Smooth muscle cell (in vitro differentiated cells): ENCODE measurements around the gene LARP4. TPM values are rescaled to one million over a fixed set of nuclear protein-coding genes. Genes with fewer than 3 reads are reported as not detected.
"Not testable (repeated sequence)": the region's sequence is repeated elsewhere in the genome, so short reads cannot be mapped to it uniquely, and the experiment has no call there.

Source experiments
- DNase-seq: peaks from one replicate; lab custom pipeline; 2025; ENCODE audit not compliant: unreplicated experiment; lab: John Stamatoyannopoulos, UW
- H2AFZ ChIP-seq: fragments of 200-600 bp; sonication (generic); 2 replicates; pipeline ENCODE4 v1.6.0; 2016; ENCODE audit warnings: antibody characterized with exemption, low read depth, mild to moderate bottlenecking
- H3F3A ChIP-seq: fragments of 200-600 bp; sonication (generic); 2 replicates; pipeline ENCODE4 v1.6.0; 2017; ENCODE audit warnings: antibody characterized with exemption, low read depth
- H3K27ac ChIP-seq: fragments of 200-600 bp; sonication (generic); 2 replicates; pipeline ENCODE4 v1.5.1; 2016; ENCODE audit warnings: low read depth, mild to moderate bottlenecking
- H3K27me3 ChIP-seq: fragments of 200-600 bp; sonication (generic); 2 replicates; pipeline ENCODE4 v1.6.1; 2016; ENCODE audit warnings: low read depth, mild to moderate bottlenecking
- H3K36me3 ChIP-seq: fragments of 200-600 bp; sonication (generic); 2 replicates; pipeline ENCODE4 v1.5.1; 2016; ENCODE audit warnings: low read depth
- H3K4me1 ChIP-seq: fragments of 200-600 bp; sonication (generic); 2 replicates; pipeline ENCODE4 v1.5.1; 2016; ENCODE audit warnings: low read depth
- H3K4me2 ChIP-seq: fragments of 200-600 bp; sonication (generic); 2 replicates; pipeline ENCODE4 v1.6.0; 2016; ENCODE audit warnings: mild to moderate bottlenecking
- H3K4me3 ChIP-seq: fragments of 200-600 bp; sonication (generic); 2 replicates; pipeline ENCODE4 v1.5.1; 2016; ENCODE audit warnings: mild to moderate bottlenecking
- H3K79me2 ChIP-seq: fragments of 200-600 bp; sonication (generic); 2 replicates; pipeline ENCODE4 v1.6.0; 2016; ENCODE audit warnings: low read depth, mild to moderate bottlenecking
- H3K9ac ChIP-seq: fragments of 200-600 bp; sonication (generic); 2 replicates; pipeline ENCODE4 v1.6.0; 2016; ENCODE audit warnings: low read depth
- H3K9me3 ChIP-seq: fragments of 200-600 bp; sonication (generic); replicated peaks from 2 replicates; pipeline ENCODE4 v1.5.1; 2016; ENCODE audit warnings: low read depth
- H4K20me1 ChIP-seq: fragments of 200-600 bp; sonication (generic); 2 replicates; pipeline ENCODE4 v1.6.0; 2016; ENCODE audit warnings: low read depth
- WGBS: methylation state at CpG from one replicate; pipeline ENCODE4 v1.1.7; 2016; ENCODE audit warnings: low lambda C conversion rate; 5-methylcytosine and 5-hydroxymethylcytosine counted together
- polyA plus RNA-seq: library from polyadenylated mRNA; unstranded; fragments of >200 nt; fragmentation: Nextera tagmentation; extraction: Ambion mirVana; gene quantifications from 2 replicates; pipeline ENCODE4 v1.2.1, GENCODE V29; 2016
- total RNA-seq: library from RNA; depleted of rRNA; stranded (reverse); fragments of >200 nt; gene quantifications from 2 replicates; pipeline ENCODE4 v1.2.3, GENCODE V29; 2014
- TF ChIP-seq, protein P1 (sequence below): fragments of 200-600 bp; sonication (generic); IDR thresholded peaks from 2 replicates; pipeline ENCODE4 v1.5.1; 2017; ENCODE audit warnings: borderline replicate concordance, mild to moderate bottlenecking, antibody characterized with exemption; ENCODE audit not compliant: insufficient read depth, poor library complexity, severe bottlenecking

LARP4 gene
- total and polyA plus RNA-seq, 2 experiments from 2014 or later = 11.7 to 37.9 TPM

- Histone ChIP-seq H3K4me1 (no peaks in the 10 kb centered on the region), H3K79me2 (peaks cover 94% of the 10 kb centered on the region), H3F3A (no peaks in the 10 kb centered on the region), H3K4me3 (no peak overlapping the region), H4K20me1 (peaks cover 90% of the 10 kb centered on the region), H3K9ac (no peak overlapping the region), H3K9me3 (no peaks in the 10 kb centered on the region), H3K4me2 (no peak overlapping the region), H3K27me3 (no peaks in the 10 kb centered on the region), H2AFZ (no peak overlapping the region), H3K36me3 (no peaks in the 10 kb centered on the region), H3K27ac (no peak overlapping the region)
- WGBS = 60% methylated on average over 5 of the region's 5 CpGs
- TF ChIP-seq, protein P1, sequence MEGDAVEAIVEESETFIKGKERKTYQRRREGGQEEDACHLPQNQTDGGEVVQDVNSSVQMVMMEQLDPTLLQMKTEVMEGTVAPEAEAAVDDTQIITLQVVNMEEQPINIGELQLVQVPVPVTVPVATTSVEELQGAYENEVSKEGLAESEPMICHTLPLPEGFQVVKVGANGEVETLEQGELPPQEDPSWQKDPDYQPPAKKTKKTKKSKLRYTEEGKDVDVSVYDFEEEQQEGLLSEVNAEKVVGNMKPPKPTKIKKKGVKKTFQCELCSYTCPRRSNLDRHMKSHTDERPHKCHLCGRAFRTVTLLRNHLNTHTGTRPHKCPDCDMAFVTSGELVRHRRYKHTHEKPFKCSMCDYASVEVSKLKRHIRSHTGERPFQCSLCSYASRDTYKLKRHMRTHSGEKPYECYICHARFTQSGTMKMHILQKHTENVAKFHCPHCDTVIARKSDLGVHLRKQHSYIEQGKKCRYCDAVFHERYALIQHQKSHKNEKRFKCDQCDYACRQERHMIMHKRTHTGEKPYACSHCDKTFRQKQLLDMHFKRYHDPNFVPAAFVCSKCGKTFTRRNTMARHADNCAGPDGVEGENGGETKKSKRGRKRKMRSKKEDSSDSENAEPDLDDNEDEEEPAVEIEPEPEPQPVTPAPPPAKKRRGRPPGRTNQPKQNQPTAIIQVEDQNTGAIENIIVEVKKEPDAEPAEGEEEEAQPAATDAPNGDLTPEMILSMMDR = no peak
- no peak for DNase-seq
These were observed 18.6 kb downstream of the LARP4 start for GRCh38 chr12:50419112-50419909.

DNA sequence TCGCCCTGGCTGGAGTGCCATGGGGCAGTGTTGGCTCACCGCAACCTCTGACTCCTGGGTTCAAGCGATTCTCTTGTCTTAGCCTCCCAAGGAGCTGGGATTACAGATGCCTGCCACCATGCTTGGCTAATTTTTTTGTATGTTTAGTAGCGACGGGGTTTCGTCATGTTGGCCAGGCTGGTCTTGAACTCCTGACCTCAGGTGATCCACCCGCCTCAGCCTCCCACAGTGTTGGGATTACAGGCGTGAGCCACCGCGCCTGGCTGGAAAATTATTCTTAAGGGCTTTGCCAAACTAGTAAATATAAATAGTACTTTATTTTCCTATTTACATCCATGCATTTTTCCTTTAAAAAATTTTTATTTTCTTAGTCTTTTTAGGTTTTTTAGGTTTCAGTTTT is 22.2 kb downstream of the LARP4 start:
- peaks cover 86% of the 10 kb centered on the region for H3K79me2 ChIP-seq
- not testable (repeated sequence) for H3K4me3 ChIP-seq, H3F3A ChIP-seq, H3K36me3 ChIP-seq, H3K4me1 ChIP-seq, H2AFZ ChIP-seq, H3K9ac ChIP-seq, H3K4me2 ChIP-seq, H3K27me3 ChIP-seq, H3K9me3 ChIP-seq, H3K27ac ChIP-seq, DNase-seq
- H4K20me1 ChIP-seq = peaks cover 78% of the 10 kb centered on the region
- WGBS = 97% methylated on average over 10 of the region's 10 CpGs

DNA sequence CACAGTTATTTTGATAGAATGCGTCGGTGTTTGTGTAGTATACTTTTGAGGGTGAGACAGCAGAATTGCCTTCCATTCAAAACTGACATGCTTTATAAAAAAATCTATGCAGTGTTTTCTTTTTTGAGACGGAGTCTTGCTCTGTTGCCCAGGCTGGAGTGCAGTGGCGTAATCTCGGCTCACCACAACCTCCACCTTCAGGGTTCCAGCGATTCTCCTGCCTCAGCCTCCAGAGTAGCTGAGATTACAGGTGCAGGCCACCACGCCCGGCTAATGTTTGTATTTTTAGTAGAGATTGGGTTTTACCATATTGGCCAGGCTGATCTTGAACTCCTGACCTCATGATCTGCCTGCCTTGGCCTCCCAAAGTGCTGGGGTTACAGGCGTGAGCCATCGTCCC is 22.7 kb downstream of the LARP4 start:
- WGBS = 98% methylated on average over 10 of the region's 10 CpGs
- H4K20me1 ChIP-seq = peaks cover 73% of the 10 kb centered on the region
- not testable (repeated sequence) for H3K36me3 ChIP-seq, DNase-seq, H3K27ac ChIP-seq, H3K27me3 ChIP-seq, H3K9ac ChIP-seq, H3F3A ChIP-seq, H3K4me1 ChIP-seq, H3K4me3 ChIP-seq, H3K9me3 ChIP-seq, H2AFZ ChIP-seq, H3K4me2 ChIP-seq
- H3K79me2 ChIP-seq = peaks cover 82% of the 10 kb centered on the region

- no peak overlapping the region for H3K9ac ChIP-seq
- no peak overlapping the region for H2AFZ ChIP-seq
- H3K9me3 ChIP-seq = no peaks in the 10 kb centered on the region
- peaks cover 50% of the 10 kb centered on the region for H4K20me1 ChIP-seq
- TF ChIP-seq, protein P1 = no peak
- H3K27me3 ChIP-seq = no peaks in the 10 kb centered on the region
- no peak overlapping the region for H3K27ac ChIP-seq
- no peak overlapping the region for H3K4me2 ChIP-seq
- peaks cover 10% of the 10 kb centered on the region for H3K36me3 ChIP-seq
- no peaks in the 10 kb centered on the region for H3F3A ChIP-seq
- no peaks in the 10 kb centered on the region for H3K4me1 ChIP-seq
- peaks cover 59% of the 10 kb centered on the region for H3K79me2 ChIP-seq
- no peak overlapping the region for H3K4me3 ChIP-seq
- no peak for DNase-seq
- 72% methylated on average over 6 of the region's 6 CpGs for WGBS
These were observed 25.0 kb downstream of the LARP4 start for GRCh38 chr12:50425589-50426258.

DNA sequence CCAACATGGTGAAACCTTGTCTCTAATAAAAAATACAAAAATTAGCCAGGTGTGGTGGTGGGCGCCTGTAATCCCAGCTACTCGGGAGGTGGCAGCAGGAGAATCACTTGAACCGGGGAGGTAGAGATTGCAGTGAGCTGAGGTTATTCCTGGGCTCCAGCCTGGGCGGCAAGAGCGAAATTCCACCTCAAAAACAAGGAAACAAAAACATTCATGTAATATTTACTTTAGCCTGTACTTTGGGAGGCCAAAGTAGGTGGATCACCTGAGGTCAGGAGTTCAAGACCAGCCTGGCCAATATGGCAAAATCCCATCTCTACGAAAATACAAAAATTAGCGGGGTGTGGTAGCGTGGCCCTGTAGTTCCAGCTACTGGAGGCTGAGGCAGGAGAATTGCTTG is 31.0 kb downstream of the LARP4 start:
- not testable (repeated sequence) for H4K20me1 ChIP-seq, H2AFZ ChIP-seq, DNase-seq, H3K27me3 ChIP-seq, H3K9ac ChIP-seq, H3K27ac ChIP-seq, H3K4me1 ChIP-seq, H3F3A ChIP-seq, H3K79me2 ChIP-seq, H3K4me2 ChIP-seq, H3K4me3 ChIP-seq, H3K9me3 ChIP-seq
- H3K36me3 ChIP-seq = peaks cover 24% of the 10 kb centered on the region
- 87% methylated on average over 8 of the region's 8 CpGs for WGBS
